ENCODE measurements around the gene SH2B3. TPM values are rescaled to one million over a fixed set of nuclear protein-coding genes. Genes with fewer than 3 reads are reported as not detected.
"Not testable (repeated sequence)": the region's sequence is repeated elsewhere in the genome, so short reads cannot be mapped to it uniquely, and the experiment has no call there.

Gene SH2B3
- total and polyA plus RNA-seq, 8 donors: 19.2 to 42.0 (median 22.5) TPM

- DNase-seq (no peak), ATAC-seq (no peak)
- Histone ChIP-seq H3K4me3 (peak overlapping the region; percentile 90 to 98), H3K36me3 (peaks cover 0 to 6% of the 10 kb centered on the region in 2 donors), H3K27me3 (peaks cover 0 to 5% of the 10 kb centered on the region in 2 donors), H3K27ac (peak overlapping the region in 1 of 2 donors; percentile 55), H3K4me1 (peaks cover 4 to 32% of the 10 kb centered on the region in 2 donors), H3K9me3 (no peaks in the 10 kb centered on the region)
- intact Hi-C loops (cut with DNase I): no loop called here
- TF ChIP-seq CTCF (IDR thresholded peaks at IDR 0.05): no peak
Observed at GRCh38 chr12:111369496-111370220, 36.1 kb upstream of the SH2B3 start.

- H3K27me3 ChIP-seq; ATAC-seq; H3K9me3 ChIP-seq; DNase-seq; H3K4me3 ChIP-seq; intact Hi-C loops (cut with DNase I); H3K27ac ChIP-seq; H3K36me3 ChIP-seq: not testable (repeated sequence)
- H3K4me1 ChIP-seq: peaks cover 1 to 13% of the 10 kb centered on the region in 2 donors
Observed at GRCh38 chr12:111373231-111373630, 32.5 kb upstream of the SH2B3 start.

GRCh38 chr12:111377440-111377839 is 28.3 kb upstream of the SH2B3 start:
- Histone ChIP-seq H3K4me3 (no peak overlapping the region), H3K36me3 (no peaks in the 10 kb centered on the region), H3K27ac (no peak overlapping the region), H3K27me3 (no peaks in the 10 kb centered on the region), H3K4me1 (no peaks in the 10 kb centered on the region), H3K9me3 (peaks cover 0 to 3% of the 10 kb centered on the region in 2 donors)
- intact Hi-C loops (cut with DNase I): no loop called here
- DNase-seq (peak in 1 of 4 donors; percentile 16), ATAC-seq (no peak)
- TF ChIP-seq CTCF (IDR thresholded peaks at IDR 0.05): no peak

- Histone ChIP-seq H3K4me3 (no peak overlapping the region), H3K27me3 (no peaks in the 10 kb centered on the region), H3K36me3 (no peaks in the 10 kb centered on the region), H3K27ac (no peak overlapping the region), H3K9me3 (peaks cover 0 to 3% of the 10 kb centered on the region in 2 donors), H3K4me1 (no peaks in the 10 kb centered on the region)
- no peak for TF ChIP-seq CTCF (IDR thresholded peaks at IDR 0.05)
- intact Hi-C loops (cut with DNase I): no loop called here
- ATAC-seq (no peak), DNase-seq (no peak)
Observed at GRCh38 chr12:111379942-111380554, 25.7 kb upstream of the SH2B3 start.

- ATAC-seq (no peak), DNase-seq (no peak)
- H3K27me3 ChIP-seq: no peaks in the 10 kb centered on the region
- intact Hi-C loops (cut with DNase I): no loop called here
- no peak for TF ChIP-seq CTCF (IDR thresholded peaks at IDR 0.05)
- H3K9me3 ChIP-seq: no peaks in the 10 kb centered on the region
- no peaks in the 10 kb centered on the region for H3K4me1 ChIP-seq
- H3K27ac ChIP-seq: no peak overlapping the region
- no peaks in the 10 kb centered on the region for H3K36me3 ChIP-seq
- H3K4me3 ChIP-seq: no peak overlapping the region
Observed at GRCh38 chr12:111384596-111384995, 21.1 kb upstream of the SH2B3 start.
